Kidney (tissue), 14 donors: ENCODE measurements around the gene IP6K3. TPM values are rescaled to one million over a fixed set of nuclear protein-coding genes. Genes with fewer than 3 reads are reported as not detected.

Experiments used
- DNase-seq, 5 donors: peaks; one replicate each; pipeline ENCODE4 v3.0.0-alpha.2; 2013 to 2020
- FAIRE-seq: peaks from 2 replicates; lab custom pipeline; 2012; peaks lifted over from hg19 to GRCh38; lab: Jason Lieb, UNC
- H3K27ac ChIP-seq, 2 donors: one replicate each; pipeline ENCODE4 v1.7.0; 2013; ENCODE audit warnings: low read depth in 2 of 2, low read length in 2 of 2, inconsistent platforms in 1 of 2
- H3K27me3 ChIP-seq: one replicate; pipeline ENCODE4 v1.7.1; 2013; ENCODE audit warnings: low read length, inconsistent platforms; ENCODE audit not compliant: control insufficient read depth, insufficient read depth
- H3K36me3 ChIP-seq, 3 donors: one replicate each; pipeline versions ENCODE4 v1.7.0 to v1.7.1; 2013; ENCODE audit warnings: low read length in 3 of 3, control low read depth in 1 of 3, inconsistent platforms in 1 of 3; ENCODE audit not compliant: insufficient read depth in 3 of 3, control insufficient read depth in 2 of 3
- H3K4me1 ChIP-seq, 3 donors: one replicate each; pipeline versions ENCODE4 v1.7.0 to v1.7.1; 2013; ENCODE audit warnings: low read length in 3 of 3, inconsistent platforms in 1 of 3, low read depth in 1 of 3; ENCODE audit not compliant: control insufficient read depth in 2 of 3, insufficient read depth in 2 of 3
- H3K4me3 ChIP-seq, 3 donors: one replicate each; pipeline versions ENCODE4 v1.7.0 to v1.8.1; 2013; ENCODE audit warnings: low read length in 3 of 3, control low read depth in 1 of 3, inconsistent platforms in 1 of 3
- H3K9ac ChIP-seq, 3 donors: one replicate each; pipeline versions ENCODE4 v1.7.0 to v1.7.1; 2013; ENCODE audit warnings: low read length in 3 of 3, control low read depth in 1 of 3, inconsistent platforms in 1 of 3
- H3K9me3 ChIP-seq, 3 donors: one replicate each; pipeline versions ENCODE4 v1.7.0 to v1.7.1; 2013; ENCODE audit warnings: low read length in 3 of 3, control low read depth in 1 of 3, inconsistent platforms in 1 of 3; ENCODE audit not compliant: control insufficient read depth in 2 of 3, insufficient read depth in 1 of 3
- CTCF ChIP-seq: IDR thresholded peaks from 3 replicates; pipeline ENCODE4 v1.5.1; 2012; ENCODE audit warnings: mild to moderate bottlenecking, moderate library complexity, borderline replicate concordance; ENCODE audit not compliant: insufficient read depth; ENCODE audit errors: extremely low read depth
- intact Hi-C: fragments of 100-400 bp; cut with DNase I; formaldehyde crosslinking; loops from one replicate; pipeline ENCODE4 v1.11.1; 2022
- polyA plus RNA-seq: library from polyadenylated mRNA; stranded (reverse); fragments of 350-450 nt; fragmentation: Illumina TruSeq; extraction: RNeasy Lipid Tissue Mini Kit (QIAGEN cat#74804); gene quantifications from one replicate; pipeline ENCODE4 v1.2.3, GENCODE V29; 2014; ENCODE audit warnings: low read depth, low replicate concordance; ENCODE audit not compliant: insufficient read depth
- total RNA-seq: library from RNA; stranded (reverse); fragmentation: NEBNext Ultra II Directional; extraction: Animal tissue kit (Norgen Biotek cat#: 25700); gene quantifications from one replicate; pipeline ENCODE4 v1.2.1, GENCODE V29; 2021
- donor health status: control.
- donor health status: control.
- donor health status: control.
- donor health status: control.
- donor health status: control.
- donor health status: DM: yes; HTN: yes; CAD: no.
- donor health status: Normal renal cell carcinoma (clear cell type).

The IP6K3 gene
- total and polyA plus RNA-seq, 2 donors from 2014 or later, result 0.47 to 4.0 TPM

- TF ChIP-seq CTCF, result no peak
- Histone ChIP-seq H3K27ac (no peak overlapping the region), H3K4me1 (peaks cover 0 to 11% (median 8%) of the 10 kb centered on the region in 3 donors), H3K9me3 (no peaks in the 10 kb centered on the region), H3K27me3 (no peaks in the 10 kb centered on the region), H3K4me3 (no peak overlapping the region), H3K9ac (no peak overlapping the region), H3K36me3 (peaks cover 0 to 17% (median 8%) of the 10 kb centered on the region in 3 donors)
- no peak for DNase-seq
- no peak for FAIRE-seq
- intact Hi-C loops, result loop anchor here (10.0 kb wide), 1 partner anchor 385 kb away; no protein-coding TSS in a partner anchor
Measured at GRCh38 chr6:33769248-33769821, 22.6 kb upstream of the IP6K3 start.

- FAIRE-seq, result no peak
Measured at GRCh38 chr6:33768644-33769120, 22.0 kb upstream of the IP6K3 start.

GRCh38 chr6:33766921-33767907 lies 20.5 kb upstream of the IP6K3 start:
- Histone ChIP-seq H3K27me3 (no peaks in the 10 kb centered on the region), H3K36me3 (peaks cover 0 to 2% (median under 1%) of the 10 kb centered on the region in 3 donors), H3K9me3 (no peaks in the 10 kb centered on the region), H3K4me3 (no peak overlapping the region), H3K4me1 (peaks cover 0 to 13% (median 7%) of the 10 kb centered on the region in 3 donors), H3K9ac (no peak overlapping the region), H3K27ac (no peak overlapping the region)
- DNase-seq, result no peak
- no peak for FAIRE-seq
- no peak for TF ChIP-seq CTCF
- intact Hi-C loops, result loop anchor here (10.0 kb wide), 1 partner anchor 388 kb away; no protein-coding TSS in a partner anchor

More at GRCh38 chr6:33768644-33769120, 22.0 kb upstream of the IP6K3 start:
- Histone ChIP-seq H3K4me1 (peaks cover 0 to 11% (median 8%) of the 10 kb centered on the region in 3 donors), H3K27ac (no peak overlapping the region), H3K9ac (no peak overlapping the region), H3K9me3 (no peaks in the 10 kb centered on the region), H3K36me3 (peaks cover 0 to 14% (median 6%) of the 10 kb centered on the region in 3 donors), H3K4me3 (no peak overlapping the region), H3K27me3 (no peaks in the 10 kb centered on the region)
- peak; percentile 83 to 93 (median 86) for DNase-seq
- peak; percentile 75 for TF ChIP-seq CTCF
- intact Hi-C loops, result loop anchor here (10.0 kb wide), 1 partner anchor 386 kb away; no protein-coding TSS in a partner anchor
